PC-3 (cell line): ENCODE measurements around the gene IPMK.

Source experiments
- CTCF ChIP-seq: fragments of 300-600 bp; sonication (generic); conservative IDR thresholded peaks from 2 replicates; pipeline ENCODE4 v1.5.1; 2017; ENCODE audit warnings: antibody characterized with exemption, low read depth, mild to moderate bottlenecking, low read length
- EZH2 ChIP-seq: fragments of 300-600 bp; sonication (generic); IDR thresholded peaks from one replicate; pipeline ENCODE4 v1.6.1; 2017; ENCODE audit warnings: antibody characterized with exemption, mild to moderate bottlenecking, low read length; ENCODE audit not compliant: unreplicated experiment

GRCh38 chr10:58304099-58304633 lies 36.5 kb upstream of the IPMK start:
- TF ChIP-seq EZH2 (no peak), CTCF (no peak)
